Measurements from ENCODE around the gene TTC38. TPM values are rescaled to one million over a fixed set of nuclear protein-coding genes. Genes with fewer than 3 reads are reported as not detected.

Gene TTC38
- total RNA-seq (2014; rRNA removed; shearing (Covaris generic); ENCODE audit: low replicate concordance): 21.3 and 36.3 TPM in 2 replicates

DNA sequence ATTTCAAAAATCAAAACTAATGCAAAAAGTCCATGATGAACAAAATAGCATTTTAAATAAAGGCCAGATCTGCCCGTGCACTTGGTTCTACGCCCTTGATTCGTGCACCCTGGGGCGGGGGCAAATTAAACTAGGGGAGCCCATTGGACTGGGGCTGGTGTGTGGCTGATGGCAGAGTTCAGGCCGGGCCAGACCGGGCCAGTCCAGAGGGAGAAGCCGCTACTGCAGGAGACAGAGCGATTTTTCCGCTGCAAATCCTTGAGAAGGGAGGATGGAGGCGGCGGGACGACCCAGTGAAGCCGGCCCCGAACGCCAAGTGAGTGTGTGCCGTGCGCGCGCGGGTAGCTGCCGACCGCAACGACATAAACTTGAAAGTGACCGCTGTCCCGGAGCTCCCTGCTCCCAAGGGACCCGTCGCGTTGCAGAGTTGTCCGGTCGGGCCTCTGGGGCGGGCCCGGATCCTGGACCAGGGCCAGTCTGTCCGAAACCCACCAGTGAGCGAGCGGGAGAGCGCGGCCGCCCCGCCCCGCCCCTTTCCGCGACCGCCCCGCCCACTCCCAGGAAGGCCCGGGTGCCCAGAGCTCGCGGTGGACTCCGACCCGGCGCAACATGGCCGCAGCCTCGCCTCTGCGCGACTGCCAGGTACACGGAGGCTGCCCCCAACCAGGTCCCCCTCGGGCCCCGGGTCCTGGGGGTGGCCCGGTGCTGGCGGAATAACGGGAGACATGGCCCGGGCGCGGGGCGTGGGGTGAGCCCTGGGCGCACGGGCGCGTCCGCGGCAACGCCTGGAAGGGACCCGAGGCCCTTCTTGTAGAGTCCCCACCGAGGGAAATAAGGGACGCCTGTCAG, at the start of gene TTC38:
TTC38 (plus strand) TSS at position 578 of the 849 bp plus-strand sequence; CDS start at position 610, 32 bp downstream.
- Histone ChIP-seq H3K36me3 (peaks cover 10% of the 10 kb centered on the region; the same call in 1 of the 2 replicates), H3K27me3 (no peaks in the 10 kb centered on the region), H3K9me3 (no peaks in the 10 kb centered on the region), H3K4me3 (peak within 1 kb of the TSS; percentile 92)
- DNase-seq: peak; percentile 87

DNA sequence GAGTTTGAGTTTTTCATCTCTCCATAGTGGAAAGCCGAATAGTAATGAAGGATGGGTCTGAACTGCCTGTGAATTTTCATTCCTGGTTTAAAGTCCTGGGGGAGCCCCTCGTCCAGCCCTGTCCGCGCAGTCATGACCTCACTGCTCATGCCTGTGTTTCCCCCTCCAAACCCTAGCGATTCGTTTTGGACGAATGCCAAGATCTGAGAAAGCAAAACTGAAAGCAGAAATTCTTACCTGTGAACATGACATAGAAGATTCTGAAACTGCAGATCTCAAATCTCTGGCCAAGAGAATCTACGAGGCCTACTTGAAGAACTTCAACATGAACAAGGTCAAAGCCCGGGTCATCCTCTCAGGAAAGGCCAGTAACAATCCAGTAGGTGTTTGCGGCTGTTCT, 48.2 kb upstream of the TTC38 start:
- Histone ChIP-seq H3K9me3 (no peaks in the 10 kb centered on the region), H3K36me3 (peaks cover 6% of the 10 kb centered on the region; the same call in 1 of the 2 replicates), H3K4me3 (no peak overlapping the region), H3K27me3 (no peaks in the 10 kb centered on the region)
- DNase-seq: no peak

- H3K4me3 ChIP-seq: no peak overlapping the region
- no peak for DNase-seq
- H3K27me3 ChIP-seq: no peaks in the 10 kb centered on the region
- no peaks in the 10 kb centered on the region for H3K9me3 ChIP-seq
- H3K36me3 ChIP-seq: peaks cover 6% of the 10 kb centered on the region; the same call in 1 of the 2 replicates
These were observed 46.9 kb upstream of the TTC38 start for GRCh38 chr22:46220921-46221320.

GRCh38 chr22:46224044-46224897, 43.5 kb upstream of the TTC38 start:
- Histone ChIP-seq H3K9me3 (no peaks in the 10 kb centered on the region), H3K36me3 (peaks cover 6% of the 10 kb centered on the region; the same call in 1 of the 2 replicates), H3K4me3 (no peak overlapping the region), H3K27me3 (no peaks in the 10 kb centered on the region)
- DNase-seq: no peak

- DNase-seq: no peak
- peaks cover 4% of the 10 kb centered on the region; the same call in 1 of the 2 replicates for H3K36me3 ChIP-seq
These were observed 42.9 kb upstream of the TTC38 start for GRCh38 chr22:46224898-46225290.

GRCh38 chr22:46225631-46226030, 42.2 kb upstream of the TTC38 start:
- H3K4me3 ChIP-seq: no peak overlapping the region
- H3K27me3 ChIP-seq: no peaks in the 10 kb centered on the region
- H3K36me3 ChIP-seq: peaks cover 4% of the 10 kb centered on the region; the same call in 1 of the 2 replicates
- H3K9me3 ChIP-seq: no peaks in the 10 kb centered on the region
- DNase-seq: no peak

More at GRCh38 chr22:46224898-46225290, 42.9 kb upstream of the TTC38 start:
- no peaks in the 10 kb centered on the region for H3K27me3 ChIP-seq
- H3K4me3 ChIP-seq: no peak overlapping the region
- H3K9me3 ChIP-seq: no peaks in the 10 kb centered on the region

- no peak for DNase-seq
- H3K4me3 ChIP-seq: no peak overlapping the region
- H3K27me3 ChIP-seq: no peaks in the 10 kb centered on the region
- H3K36me3 ChIP-seq: no peaks in the 10 kb centered on the region
- H3K9me3 ChIP-seq: no peaks in the 10 kb centered on the region
These were observed 41.2 kb upstream of the TTC38 start for GRCh38 chr22:46226577-46226976.

DNA sequence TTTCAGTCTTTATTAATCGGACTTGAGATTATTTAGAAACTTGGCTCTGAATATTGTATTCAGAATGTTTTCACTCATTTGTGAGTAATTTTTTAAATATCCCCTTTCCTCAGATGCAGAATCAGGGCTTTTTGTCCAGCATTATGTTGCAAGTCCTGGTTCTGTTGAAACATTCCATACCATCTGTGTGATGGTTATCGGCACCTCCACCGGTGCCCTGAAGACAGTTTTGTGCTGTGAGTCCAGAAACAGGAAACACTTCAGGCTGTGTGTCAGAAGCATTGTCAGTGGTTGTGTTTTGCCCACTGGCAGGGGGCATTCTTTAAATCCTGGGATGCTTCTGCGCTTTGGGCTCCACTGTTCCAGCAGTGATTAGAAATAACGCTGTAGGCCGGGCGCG, 38.1 kb upstream of the TTC38 start:
- Histone ChIP-seq H3K27me3 (no peaks in the 10 kb centered on the region), H3K9me3 (no peaks in the 10 kb centered on the region), H3K4me3 (no peak overlapping the region), H3K36me3 (no peaks in the 10 kb centered on the region)
- DNase-seq: no peak

DNA sequence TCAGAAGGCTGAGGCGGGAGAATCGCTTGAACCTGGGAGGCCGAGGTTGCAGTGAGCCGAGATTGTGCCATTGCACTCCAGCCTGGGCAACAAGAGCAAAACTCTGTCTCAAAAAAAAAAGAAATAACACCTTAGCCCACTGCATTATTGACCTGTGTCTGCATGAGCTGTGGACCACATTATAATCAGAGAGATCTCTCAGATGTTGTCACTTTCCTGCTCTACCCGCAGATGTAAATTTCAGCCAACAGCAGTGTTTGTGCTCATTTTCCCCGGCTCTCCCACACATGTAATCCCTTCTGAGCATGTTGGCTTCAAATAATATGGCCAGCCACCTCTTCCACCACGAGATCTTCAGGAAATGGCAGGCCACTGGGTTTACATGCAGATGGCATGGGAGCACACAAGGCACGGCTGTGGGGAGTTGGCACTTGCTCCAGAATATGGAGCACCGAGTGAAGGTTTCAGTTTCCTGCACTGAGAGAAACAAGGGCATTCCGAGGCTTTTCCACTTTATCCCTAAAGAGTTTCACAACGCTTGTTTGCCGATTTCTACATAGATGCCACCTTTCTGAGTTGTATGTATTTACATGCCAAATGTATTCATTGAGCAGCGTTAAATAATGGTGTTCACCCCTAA, 37.4 kb upstream of the TTC38 start:
- DNase-seq: no peak
- H3K9me3 ChIP-seq: no peaks in the 10 kb centered on the region
- no peaks in the 10 kb centered on the region for H3K36me3 ChIP-seq
- H3K4me3 ChIP-seq: no peak overlapping the region
- H3K27me3 ChIP-seq: no peaks in the 10 kb centered on the region

DNA sequence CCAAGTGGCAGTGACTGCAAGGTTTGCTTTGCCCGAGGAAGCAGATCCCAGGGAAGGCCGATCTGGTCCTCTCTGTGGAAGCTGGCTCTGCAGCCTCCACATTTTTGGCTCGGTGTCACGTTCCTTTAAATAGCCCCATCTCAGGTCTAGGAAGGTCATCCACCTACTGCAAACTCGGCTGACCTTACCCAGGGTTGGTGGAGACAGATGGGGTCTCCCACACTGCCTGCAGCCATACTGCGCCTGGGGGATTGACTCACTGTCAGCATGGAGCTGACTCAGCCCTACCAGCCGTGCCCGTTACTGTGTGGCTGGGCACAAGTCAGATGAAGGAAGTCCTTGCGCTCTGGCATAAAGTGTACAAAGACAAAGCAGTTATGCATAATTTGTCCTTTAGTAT, 34.6 kb upstream of the TTC38 start:
- H3K9me3 ChIP-seq: no peaks in the 10 kb centered on the region
- no peaks in the 10 kb centered on the region for H3K36me3 ChIP-seq
- DNase-seq: peak; percentile 77
- H3K4me3 ChIP-seq: no peak overlapping the region
- no peaks in the 10 kb centered on the region for H3K27me3 ChIP-seq

DNA sequence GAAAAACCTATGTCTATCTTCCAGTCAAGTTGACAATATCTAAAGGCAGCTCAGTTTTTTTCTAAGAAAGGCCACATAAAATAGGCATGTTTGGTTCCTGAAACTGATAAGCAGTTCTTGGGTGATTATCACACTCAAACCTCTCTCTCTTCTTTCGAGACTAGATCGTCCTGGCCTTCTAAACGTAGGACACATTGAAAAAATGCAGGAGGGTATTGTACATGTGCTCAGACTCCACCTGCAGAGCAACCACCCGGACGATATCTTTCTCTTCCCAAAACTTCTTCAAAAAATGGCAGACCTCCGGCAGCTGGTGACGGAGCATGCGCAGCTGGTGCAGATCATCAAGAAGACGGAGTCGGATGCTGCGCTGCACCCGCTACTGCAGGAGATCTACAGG, 32.8 kb upstream of the TTC38 start:
- no peak for DNase-seq
- Histone ChIP-seq H3K27me3 (no peaks in the 10 kb centered on the region), H3K4me3 (no peak overlapping the region), H3K9me3 (no peaks in the 10 kb centered on the region), H3K36me3 (no peaks in the 10 kb centered on the region)

GRCh38 chr22:46237453-46238124, 30.2 kb upstream of the TTC38 start:
- DNase-seq: no peak
- Histone ChIP-seq H3K27me3 (no peaks in the 10 kb centered on the region), H3K4me3 (no peak overlapping the region), H3K36me3 (no peaks in the 10 kb centered on the region), H3K9me3 (no peaks in the 10 kb centered on the region)

- Histone ChIP-seq H3K36me3 (no peaks in the 10 kb centered on the region), H3K4me3 (no peak overlapping the region), H3K9me3 (no peaks in the 10 kb centered on the region), H3K27me3 (no peaks in the 10 kb centered on the region)
- DNase-seq: no peak
These were observed 29.3 kb upstream of the TTC38 start for GRCh38 chr22:46238541-46238940.

- Histone ChIP-seq H3K27me3 (no peaks in the 10 kb centered on the region), H3K9me3 (no peaks in the 10 kb centered on the region), H3K36me3 (0 out of 2 replicates have a peak, but pooled peaks cover 2% of the 10 kb centered on the region), H3K4me3 (no peak overlapping the region)
- no peak for DNase-seq
These were observed 28.4 kb upstream of the TTC38 start for GRCh38 chr22:46239261-46240048.

DNA sequence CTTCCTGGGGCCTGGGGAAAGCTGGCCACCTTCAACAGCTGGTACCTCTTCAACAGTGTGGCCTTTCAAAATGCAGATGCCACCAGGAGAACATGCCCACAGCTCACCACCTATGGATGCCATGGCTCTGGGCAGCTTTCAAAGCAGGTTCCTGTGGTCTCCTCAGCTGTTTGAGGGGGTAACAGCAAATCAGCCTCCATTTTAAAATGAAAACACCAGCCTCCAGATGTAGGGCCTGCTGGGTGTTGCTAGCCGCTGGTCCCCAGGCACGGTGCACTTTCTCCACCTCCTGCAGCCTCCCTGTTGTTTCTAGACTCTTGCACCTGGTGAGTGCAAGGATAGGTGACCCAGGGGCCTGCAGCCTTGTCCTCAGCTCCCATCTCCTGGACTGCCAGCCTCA, 27.7 kb upstream of the TTC38 start:
- DNase-seq: no peak
- H3K27me3 ChIP-seq: no peaks in the 10 kb centered on the region
- 0 out of 2 replicates have a peak, but pooled peaks cover 2% of the 10 kb centered on the region for H3K36me3 ChIP-seq
- H3K4me3 ChIP-seq: no peak overlapping the region
- H3K9me3 ChIP-seq: no peaks in the 10 kb centered on the region

Measured in MG63 (cell line).